GM12892 (cell line): ENCODE results near the gene NRXN3.

Experiments
- POLR2AphosphoS5 ChIP-seq: IDR thresholded peaks from 2 replicates; pipeline ENCODE4 v1.6.1; 2011; ENCODE audit warnings: low read depth, low read length, control low read depth
- TAF1 ChIP-seq: IDR thresholded peaks from 2 replicates; pipeline ENCODE4 v1.6.1; 2011; ENCODE audit warnings: low read depth, mild to moderate bottlenecking, control low read depth, low read length, borderline replicate concordance

- TF ChIP-seq POLR2AphosphoS5 (no peak), TAF1 (no peak)
Observed at GRCh38 chr14:79896009-79896408, 1725.8 kb downstream of the NRXN3 start.
